Neural crest cell (in vitro differentiated cells): ENCODE measurements around the gene TRIM14. TPM values are rescaled to one million over a fixed set of nuclear protein-coding genes. Genes with fewer than 3 reads are reported as not detected.

Experiments
- DNase-seq: peaks from one replicate; pipeline ENCODE4 v3.0.0; 2021; ENCODE audit warnings: low read depth, mixed read lengths, low spot score
- H3K27ac Mint-ChIP-seq: one replicate; pipeline ENCODE4 v1.8.0; 2021; ENCODE audit warnings: mild to moderate bottlenecking, mixed read lengths; ENCODE audit not compliant: unreplicated experiment
- H3K27me3 Mint-ChIP-seq: 2 replicates; pipeline ENCODE4 v1.8.0; 2021; ENCODE audit warnings: low read depth, mild to moderate bottlenecking, mixed read lengths
- H3K36me3 Mint-ChIP-seq: 2 replicates; pipeline ENCODE4 v1.8.0; 2021; ENCODE audit warnings: low read depth, mild to moderate bottlenecking, mixed read lengths
- H3K4me1 Mint-ChIP-seq: 2 replicates; pipeline ENCODE4 v1.8.0; 2021; ENCODE audit warnings: mixed read lengths
- H3K4me3 Mint-ChIP-seq: one replicate; pipeline ENCODE4 v1.8.0; 2021; ENCODE audit warnings: mild to moderate bottlenecking, mixed read lengths
- H3K9me3 Mint-ChIP-seq: 2 replicates; pipeline ENCODE4 v1.8.0; 2021; ENCODE audit warnings: mixed read lengths
- total RNA-seq: library from RNA; stranded (reverse); gene quantifications from 2 replicates; pipeline ENCODE4 v1.2.1, GENCODE V29; 2021
- TF ChIP-seq, protein P1 (sequence below): fragments of 200-600 bp; sonication (generic); conservative IDR thresholded peaks from 2 replicates; pipeline ENCODE4 v1.5.0; 2021; ENCODE audit warnings: antibody characterized with exemption, mild to moderate bottlenecking

The TRIM14 gene
- total RNA-seq, 1 donor from 2014 or later: 11.2 TPM

- TF ChIP-seq, protein P1, sequence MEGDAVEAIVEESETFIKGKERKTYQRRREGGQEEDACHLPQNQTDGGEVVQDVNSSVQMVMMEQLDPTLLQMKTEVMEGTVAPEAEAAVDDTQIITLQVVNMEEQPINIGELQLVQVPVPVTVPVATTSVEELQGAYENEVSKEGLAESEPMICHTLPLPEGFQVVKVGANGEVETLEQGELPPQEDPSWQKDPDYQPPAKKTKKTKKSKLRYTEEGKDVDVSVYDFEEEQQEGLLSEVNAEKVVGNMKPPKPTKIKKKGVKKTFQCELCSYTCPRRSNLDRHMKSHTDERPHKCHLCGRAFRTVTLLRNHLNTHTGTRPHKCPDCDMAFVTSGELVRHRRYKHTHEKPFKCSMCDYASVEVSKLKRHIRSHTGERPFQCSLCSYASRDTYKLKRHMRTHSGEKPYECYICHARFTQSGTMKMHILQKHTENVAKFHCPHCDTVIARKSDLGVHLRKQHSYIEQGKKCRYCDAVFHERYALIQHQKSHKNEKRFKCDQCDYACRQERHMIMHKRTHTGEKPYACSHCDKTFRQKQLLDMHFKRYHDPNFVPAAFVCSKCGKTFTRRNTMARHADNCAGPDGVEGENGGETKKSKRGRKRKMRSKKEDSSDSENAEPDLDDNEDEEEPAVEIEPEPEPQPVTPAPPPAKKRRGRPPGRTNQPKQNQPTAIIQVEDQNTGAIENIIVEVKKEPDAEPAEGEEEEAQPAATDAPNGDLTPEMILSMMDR: no peak
- H3K27me3 Mint-ChIP-seq: no peaks in the 10 kb centered on the region
- H3K9me3 Mint-ChIP-seq: peaks cover 4% of the 10 kb centered on the region
- peaks cover 6% of the 10 kb centered on the region for H3K4me1 Mint-ChIP-seq
- H3K4me3 Mint-ChIP-seq: no peak overlapping the region
- DNase-seq: no peak
- H3K36me3 Mint-ChIP-seq: peaks cover 6% of the 10 kb centered on the region
- no peak overlapping the region for H3K27ac Mint-ChIP-seq
Measured at GRCh38 chr9:98101868-98102273, 17.2 kb downstream of the TRIM14 start.

GRCh38 chr9:98101416-98101815 lies 17.6 kb downstream of the TRIM14 start:
- H3K4me3 Mint-ChIP-seq: no peak overlapping the region
- TF ChIP-seq, protein P1: no peak
- H3K27me3 Mint-ChIP-seq: no peaks in the 10 kb centered on the region
- DNase-seq: no peak
- H3K36me3 Mint-ChIP-seq: peaks cover 4% of the 10 kb centered on the region
- peaks cover 6% of the 10 kb centered on the region for H3K4me1 Mint-ChIP-seq
- H3K27ac Mint-ChIP-seq: no peak overlapping the region
- peaks cover 3% of the 10 kb centered on the region for H3K9me3 Mint-ChIP-seq

DNA sequence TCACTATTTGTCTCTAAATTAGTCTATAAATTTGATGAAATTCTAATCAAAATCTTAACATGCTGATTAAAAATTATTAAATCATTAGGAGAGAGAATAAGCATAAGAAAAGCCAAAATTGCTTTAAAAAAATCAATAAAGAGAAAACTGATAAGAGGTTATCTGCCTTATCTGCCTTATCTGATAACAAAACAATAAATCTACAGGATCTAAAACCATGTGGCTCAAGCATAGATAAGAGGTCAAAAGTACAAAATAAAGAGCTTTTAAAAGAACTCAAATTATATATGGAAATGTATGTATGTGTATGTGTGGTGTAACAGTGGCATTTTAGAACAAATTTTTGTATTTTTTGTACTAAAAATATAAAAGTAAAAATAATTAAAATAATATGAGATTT lies 18.6 kb downstream of the TRIM14 start:
- TF ChIP-seq, protein P1: no peak
- Mint-ChIP-seq H3K4me1 (peaks cover 6% of the 10 kb centered on the region), H3K27ac (no peak overlapping the region), H3K36me3 (no peaks in the 10 kb centered on the region), H3K27me3 (no peaks in the 10 kb centered on the region), H3K9me3 (no peaks in the 10 kb centered on the region), H3K4me3 (no peak overlapping the region)
- no peak for DNase-seq

GRCh38 chr9:98099898-98100297 lies 19.1 kb downstream of the TRIM14 start:
- peaks cover 6% of the 10 kb centered on the region for H3K4me1 Mint-ChIP-seq
- no peaks in the 10 kb centered on the region for H3K36me3 Mint-ChIP-seq
- no peak for DNase-seq
- TF ChIP-seq, protein P1: no peak
- H3K9me3 Mint-ChIP-seq: no peaks in the 10 kb centered on the region
- H3K27ac Mint-ChIP-seq: no peak overlapping the region
- no peak overlapping the region for H3K4me3 Mint-ChIP-seq
- no peaks in the 10 kb centered on the region for H3K27me3 Mint-ChIP-seq

DNA sequence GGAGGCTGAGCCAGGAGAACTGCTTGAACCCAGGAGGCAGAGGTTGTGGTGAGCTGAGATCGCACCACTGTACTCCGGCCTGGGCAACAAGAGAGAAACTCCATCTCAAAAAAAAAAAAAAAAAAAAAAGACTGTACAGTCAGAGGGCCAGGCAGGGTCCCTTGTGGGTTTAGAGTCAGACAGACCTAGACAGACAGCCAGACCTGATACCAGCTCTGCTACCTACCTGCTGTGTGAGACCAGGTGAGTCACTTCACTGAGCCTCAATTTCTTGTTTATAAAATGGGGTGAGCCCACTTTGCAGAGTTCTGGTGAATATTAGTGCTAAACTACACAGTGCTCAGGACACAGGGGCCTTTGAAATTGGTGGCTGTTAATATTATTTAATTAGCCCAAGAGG lies 19.7 kb downstream of the TRIM14 start:
- no peaks in the 10 kb centered on the region for H3K27me3 Mint-ChIP-seq
- no peak overlapping the region for H3K4me3 Mint-ChIP-seq
- H3K4me1 Mint-ChIP-seq: peaks cover 6% of the 10 kb centered on the region
- no peak for DNase-seq
- no peaks in the 10 kb centered on the region for H3K9me3 Mint-ChIP-seq
- no peak overlapping the region for H3K27ac Mint-ChIP-seq
- TF ChIP-seq, protein P1: no peak
- no peaks in the 10 kb centered on the region for H3K36me3 Mint-ChIP-seq

DNA sequence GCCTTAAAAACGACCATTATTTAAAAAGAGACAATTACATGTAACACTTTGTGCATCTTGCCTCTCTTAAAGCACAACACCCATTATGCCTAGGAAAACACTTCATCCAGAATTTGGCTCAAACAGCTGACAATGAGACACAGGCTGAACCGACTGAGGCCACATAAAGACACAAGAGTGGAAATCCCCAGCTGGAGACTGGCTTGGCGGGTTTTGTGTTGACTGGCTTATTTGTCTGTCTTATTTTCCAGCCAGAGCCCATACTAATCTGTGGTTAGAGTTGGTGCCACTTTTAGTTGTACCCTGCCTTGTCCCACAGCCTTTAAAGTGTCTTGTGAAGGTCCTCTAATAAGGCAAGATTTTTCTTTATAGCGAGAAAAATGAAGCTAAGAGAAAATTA lies 21.2 kb downstream of the TRIM14 start:
- DNase-seq: no peak
- no peaks in the 10 kb centered on the region for H3K27me3 Mint-ChIP-seq
- TF ChIP-seq, protein P1: no peak
- no peaks in the 10 kb centered on the region for H3K9me3 Mint-ChIP-seq
- no peak overlapping the region for H3K27ac Mint-ChIP-seq
- H3K4me3 Mint-ChIP-seq: no peak overlapping the region
- peaks cover 6% of the 10 kb centered on the region for H3K4me1 Mint-ChIP-seq
- H3K36me3 Mint-ChIP-seq: no peaks in the 10 kb centered on the region
